Hepatocyte (in vitro differentiated cells): ENCODE results near the gene ADAMTS2.

Experiments used
- CTCF ChIP-seq: fragments of 200-600 bp; sonication (generic); IDR thresholded peaks from 2 replicates; pipeline ENCODE4 v1.5.1; 2016; ENCODE audit warnings: antibody characterized with exemption, mild to moderate bottlenecking; ENCODE audit not compliant: poor library complexity
- EZH2 ChIP-seq: fragments of 200-600 bp; sonication (generic); IDR thresholded peaks from 2 replicates; pipeline ENCODE4 v1.6.1; 2016; ENCODE audit warnings: antibody characterized with exemption, mild to moderate bottlenecking, borderline replicate concordance

GRCh38 chr5:179255527-179256327 is 89.5 kb downstream of the ADAMTS2 start:
- TF ChIP-seq EZH2 (no peak), CTCF (no peak)
